Dermis microvascular lymphatic vessel endothelial cell (primary cell): ENCODE data around the gene PFN2. TPM values are rescaled to one million over a fixed set of nuclear protein-coding genes. Genes with fewer than 3 reads are reported as not detected.
"Not testable (repeated sequence)": the region's sequence is repeated elsewhere in the genome, so short reads cannot be mapped to it uniquely, and the experiment has no call there.

Source experiments
- DNase-seq, 2 donors: peaks; one replicate each; pipeline versions ENCODE4 v3.0.0 to v3.0.0-alpha.2; 2010; ENCODE audit warnings: low read depth in 2 of 2
- total RNA-seq: library from RNA; depleted of rRNA; stranded (reverse); fragments of >200 nt; gene quantifications from 2 replicates; pipeline ENCODE4 v1.2.1, GENCODE V29; 2014

Gene PFN2
- 5.1 and 12.1 TPM in 2 replicates for total RNA-seq

GRCh38 chr3:149970716-149971402, at the start of gene PFN2:
TSS of gene PFN2 (minus strand) at chr3:149970895. CDS start at chr3:149970856, 39 bp downstream.
- DNase-seq = peak in 1 of 2 donors; percentile 71

GRCh38 chr3:150015901-150016300, 45.2 kb upstream of the PFN2 start:
- no peak for DNase-seq

- no peak for DNase-seq
Observed at GRCh38 chr3:150014782-150015181, 44.1 kb upstream of the PFN2 start.

- no peak for DNase-seq
Observed at GRCh38 chr3:150013801-150014200, 43.1 kb upstream of the PFN2 start.

- no peak for DNase-seq
Observed at GRCh38 chr3:150006794-150007193, 36.1 kb upstream of the PFN2 start.

- DNase-seq = peak in 1 of 2 donors; percentile 11
Observed at GRCh38 chr3:150005243-150006112, 34.8 kb upstream of the PFN2 start.

- DNase-seq = no peak
Observed at GRCh38 chr3:150000641-150001040, 29.9 kb upstream of the PFN2 start.

- DNase-seq = no peak
Observed at GRCh38 chr3:149999421-149999820, 28.7 kb upstream of the PFN2 start.

GRCh38 chr3:149998946-149999345, 28.3 kb upstream of the PFN2 start:
- no peak for DNase-seq

GRCh38 chr3:149992416-149993058, 21.8 kb upstream of the PFN2 start:
- DNase-seq = no peak

- DNase-seq = no peak
Observed at GRCh38 chr3:149990423-149990948, 19.8 kb upstream of the PFN2 start.

- no peak for DNase-seq
Observed at GRCh38 chr3:149989307-149989706, 18.6 kb upstream of the PFN2 start.

GRCh38 chr3:149983628-149984027, 12.9 kb upstream of the PFN2 start:
- DNase-seq = no peak

- DNase-seq = not testable (repeated sequence)
Observed at GRCh38 chr3:149983053-149983452, 12.4 kb upstream of the PFN2 start.

GRCh38 chr3:149981979-149982378, 11.3 kb upstream of the PFN2 start:
- not testable (repeated sequence) for DNase-seq

- DNase-seq = no peak
Observed at GRCh38 chr3:149977386-149977785, 6.7 kb upstream of the PFN2 start.

GRCh38 chr3:149975919-149976318, 5.2 kb upstream of the PFN2 start:
- no peak for DNase-seq

- peak in 1 of 2 donors; percentile 58 for DNase-seq
Observed at GRCh38 chr3:149971403-149972075, 844 bp upstream of the PFN2 start.

GRCh38 chr3:149969940-149970715, 567 bp downstream of the PFN2 start:
- peak; percentile 40 to 86 for DNase-seq

- DNase-seq = peak in 1 of 2 donors; percentile 60
Observed at GRCh38 chr3:149969110-149969939, 1.4 kb downstream of the PFN2 start.
